GM21423 (cell line): ENCODE results near the gene OVCH1.
"Not testable (repeated sequence)": the region's sequence is repeated elsewhere in the genome, so short reads cannot be mapped to it uniquely, and the experiment has no call there.

Source experiments
- ATAC-seq: cut with Tn5 transposase; IDR thresholded peaks from one replicate; pipeline ENCODE4 v1.9.1; 2021; ENCODE audit warnings: mild to moderate bottlenecking, moderate library complexity; ENCODE audit not compliant: unreplicated experiment

OVCH1 gene

DNA sequence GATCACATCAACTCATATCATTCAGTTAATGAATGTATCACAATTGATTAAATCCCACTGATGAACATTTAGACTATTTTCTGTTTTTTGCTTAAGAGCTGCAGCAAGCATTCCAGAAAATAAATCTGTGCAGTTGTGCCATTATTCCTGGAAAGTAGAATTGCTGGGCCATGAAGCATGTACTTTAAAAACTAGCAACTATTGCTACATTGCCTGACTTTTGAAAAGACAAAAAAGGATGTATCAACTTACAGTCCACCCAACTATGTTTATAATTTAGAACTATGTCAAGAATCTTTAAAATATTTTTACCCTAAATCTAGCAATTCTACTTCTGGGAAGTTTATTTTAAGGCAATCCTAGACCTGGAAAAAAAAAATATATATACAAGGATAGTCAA lies 83.1 kb downstream of the OVCH1 start:
- ATAC-seq, result no peak

DNA sequence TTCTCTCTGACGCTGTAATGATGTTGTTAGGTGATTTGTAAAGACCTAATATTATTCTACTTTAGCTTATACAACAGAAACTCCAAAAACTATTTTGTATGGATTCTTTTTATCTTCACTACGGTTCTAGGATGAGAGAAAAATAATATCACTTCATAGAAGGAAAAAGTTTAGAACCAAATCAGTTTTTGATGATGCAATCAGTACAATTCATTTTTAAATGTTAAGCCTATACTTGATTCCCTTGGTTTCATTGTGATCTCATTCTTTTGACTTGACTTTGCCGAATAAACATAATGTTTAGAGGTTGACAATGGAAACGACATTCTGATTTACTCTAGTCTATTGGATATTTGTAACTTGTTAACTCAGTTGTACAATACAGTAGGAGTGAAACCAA lies 91.9 kb downstream of the OVCH1 start:
- ATAC-seq, result no peak

DNA sequence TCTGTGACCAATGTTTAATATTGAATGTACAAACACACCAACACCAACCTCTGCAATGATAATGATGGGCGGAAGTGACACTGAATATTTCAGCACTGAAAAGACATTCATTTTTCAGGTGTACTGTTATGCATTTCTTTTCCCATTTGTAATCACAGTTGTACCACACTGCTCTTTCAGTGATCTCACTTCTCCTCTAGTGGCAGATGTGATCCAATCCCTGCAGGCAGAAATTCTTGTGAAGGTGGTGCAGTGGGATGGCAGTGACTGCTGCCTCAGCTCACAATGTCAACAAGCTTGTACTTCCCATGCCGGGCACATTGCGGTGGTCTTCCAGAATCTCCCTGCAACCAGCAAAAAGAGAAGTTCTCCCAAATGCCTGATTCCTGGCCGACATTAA lies 93.5 kb downstream of the OVCH1 start:
- ATAC-seq, result no peak

DNA sequence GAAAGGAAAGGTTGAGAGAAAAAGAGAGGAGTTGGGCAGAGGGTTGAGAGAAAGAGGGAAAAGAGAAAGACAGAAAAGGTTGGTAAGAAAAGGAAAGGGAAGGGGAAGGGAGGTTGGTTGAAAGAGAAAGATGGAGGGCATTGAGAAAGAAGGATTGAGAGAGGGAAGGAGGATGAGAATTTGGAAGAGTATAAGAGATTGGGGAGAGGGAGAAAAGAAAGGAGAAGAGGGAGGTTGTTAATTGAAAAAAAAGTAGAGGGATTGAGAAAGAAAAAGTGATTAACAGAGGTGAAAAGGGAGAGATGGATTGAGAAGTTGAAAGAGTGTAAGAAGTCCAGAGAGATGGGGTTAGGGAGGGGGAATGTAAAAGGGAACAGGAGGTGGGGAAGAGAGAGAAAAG lies 95.0 kb downstream of the OVCH1 start:
- ATAC-seq, result no peak

DNA sequence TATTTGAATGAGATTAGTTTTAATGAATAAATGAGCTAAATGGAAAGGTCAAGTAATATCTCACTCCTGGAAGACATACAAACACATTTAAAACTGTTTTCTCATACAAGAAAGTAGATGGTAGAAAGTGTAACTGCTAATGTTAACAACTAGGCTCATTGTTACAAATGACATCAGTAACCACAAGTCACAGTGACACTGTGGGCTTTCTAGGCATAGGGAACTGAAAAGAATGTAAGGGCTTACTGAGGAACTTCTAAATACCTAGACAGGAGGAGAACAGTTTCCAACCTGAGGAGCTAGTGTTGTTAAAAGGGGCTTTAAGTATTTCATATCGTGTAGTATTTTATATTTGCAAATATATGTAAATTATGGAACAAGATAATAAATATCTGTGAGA lies 99.0 kb downstream of the OVCH1 start:
- ATAC-seq, result no peak

DNA sequence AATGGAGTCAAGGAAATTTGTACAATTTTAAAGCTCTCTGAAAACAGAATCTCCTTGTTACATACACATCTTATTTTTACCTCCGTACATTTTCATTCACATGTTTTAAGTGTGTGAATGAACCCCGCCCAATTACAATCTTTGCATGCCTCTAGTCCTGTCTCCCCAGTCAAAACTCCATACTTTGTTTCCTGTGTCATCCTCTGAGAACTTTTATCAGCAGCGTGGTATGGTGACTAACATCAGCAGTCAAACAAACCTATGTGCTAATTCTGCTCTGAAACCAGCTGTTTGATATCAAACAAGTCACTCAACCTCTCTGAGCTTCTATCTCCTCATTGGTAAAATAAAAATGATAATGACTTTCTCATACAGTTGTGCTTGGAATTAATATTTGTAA lies 100.7 kb downstream of the OVCH1 start:
- ATAC-seq, result no peak

DNA sequence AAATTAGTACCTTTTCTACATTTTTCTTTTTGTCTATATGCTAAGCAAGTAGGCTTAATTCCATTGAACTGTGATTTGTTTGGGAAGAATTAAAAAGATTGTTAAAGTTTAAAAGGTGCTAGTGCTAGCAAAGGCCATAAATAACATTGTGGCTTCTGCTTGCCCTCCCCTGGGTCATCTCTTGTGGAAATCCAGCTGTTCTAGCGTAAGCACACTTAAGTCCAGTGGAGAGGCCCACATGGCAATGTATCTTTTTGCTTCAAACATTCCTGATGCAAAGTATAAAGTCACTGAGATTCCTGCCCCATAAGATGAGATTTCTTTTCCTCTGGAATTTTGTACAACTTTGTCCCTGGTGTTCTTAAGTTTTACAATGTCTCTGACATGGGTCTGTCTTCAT lies 102.1 kb downstream of the OVCH1 start:
- ATAC-seq, result no peak

DNA sequence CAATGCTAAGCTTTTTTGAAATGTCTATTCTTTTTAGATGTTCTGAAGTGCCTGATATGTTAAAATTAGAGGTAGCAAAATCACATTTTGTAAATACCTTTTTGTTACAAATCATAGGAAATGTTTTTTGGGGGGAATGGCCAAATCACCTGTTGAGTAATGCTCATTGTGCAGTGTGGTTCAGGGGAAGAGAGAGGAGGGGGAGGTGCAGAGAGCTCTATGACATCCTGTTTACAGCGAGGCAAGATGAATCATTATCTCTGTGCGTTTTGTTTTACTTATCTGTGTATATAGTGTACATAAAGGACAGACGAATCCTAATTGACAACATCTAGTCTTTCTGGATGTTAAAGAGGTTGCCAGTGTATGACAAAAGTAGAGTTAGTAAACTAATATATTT lies 107.1 kb downstream of the OVCH1 start:
- ATAC-seq, result not testable (repeated sequence)

DNA sequence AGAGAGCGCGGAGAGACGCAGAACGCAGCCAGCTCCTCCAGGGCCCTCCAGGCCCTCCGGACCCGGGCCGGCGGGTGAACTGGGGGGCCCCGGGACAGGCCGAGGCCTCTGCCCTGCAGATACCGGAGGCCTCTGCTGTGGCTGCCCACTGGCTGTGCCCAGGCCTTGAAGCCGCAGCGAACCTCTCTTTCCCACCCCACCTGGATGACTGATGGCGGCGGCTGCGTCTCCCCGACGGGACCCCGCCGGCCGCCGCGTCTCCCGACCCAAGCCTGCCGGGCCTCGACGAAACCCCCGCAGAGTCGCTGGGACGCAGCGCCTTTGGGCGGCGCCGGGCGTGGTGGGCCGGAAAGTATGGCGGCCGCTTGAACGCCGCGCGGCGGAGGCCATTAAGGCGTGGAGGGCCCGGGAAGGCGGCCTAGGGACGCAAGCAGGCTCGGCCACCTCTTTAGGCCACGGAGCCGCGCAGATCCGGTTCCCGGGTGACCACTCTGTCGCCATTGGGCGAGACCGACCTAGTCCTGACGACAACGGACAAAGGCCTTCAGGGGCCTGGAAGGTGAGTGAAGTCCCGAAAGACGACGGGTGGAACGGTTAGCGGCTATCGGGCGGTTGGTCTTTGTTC lies 108.1 kb downstream of the OVCH1 start:
- ATAC-seq, result no peak

DNA sequence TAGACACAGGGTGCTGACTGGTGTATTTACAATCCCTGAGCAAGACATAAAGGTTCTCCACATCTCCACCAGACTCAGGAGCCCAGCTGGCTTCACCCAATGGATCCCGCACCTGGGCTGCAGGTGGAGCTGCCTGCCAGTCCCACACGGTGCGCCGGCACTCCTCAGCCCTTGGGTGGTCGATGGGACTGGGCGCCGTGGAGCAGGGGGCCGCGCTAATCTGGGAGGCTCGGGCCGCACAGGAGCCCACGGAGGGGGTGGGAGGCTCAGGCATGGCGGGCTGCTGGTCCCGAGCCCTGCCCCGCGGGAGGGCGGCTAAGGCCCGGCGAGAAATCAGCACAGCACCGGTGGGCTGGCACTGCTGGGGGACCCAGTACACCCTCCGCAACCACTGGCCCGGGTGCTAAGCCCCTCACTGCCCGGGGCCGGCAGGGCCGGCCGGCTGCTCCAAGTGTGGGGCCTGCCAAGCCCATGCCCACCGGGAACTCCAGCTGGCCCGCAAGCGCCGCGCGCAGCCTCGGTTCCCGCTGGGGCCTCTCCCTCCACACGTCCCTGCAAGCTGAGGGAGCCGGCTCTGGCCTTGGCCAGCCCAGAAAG lies 111.3 kb downstream of the OVCH1 start:
- not testable (repeated sequence) for ATAC-seq

DNA sequence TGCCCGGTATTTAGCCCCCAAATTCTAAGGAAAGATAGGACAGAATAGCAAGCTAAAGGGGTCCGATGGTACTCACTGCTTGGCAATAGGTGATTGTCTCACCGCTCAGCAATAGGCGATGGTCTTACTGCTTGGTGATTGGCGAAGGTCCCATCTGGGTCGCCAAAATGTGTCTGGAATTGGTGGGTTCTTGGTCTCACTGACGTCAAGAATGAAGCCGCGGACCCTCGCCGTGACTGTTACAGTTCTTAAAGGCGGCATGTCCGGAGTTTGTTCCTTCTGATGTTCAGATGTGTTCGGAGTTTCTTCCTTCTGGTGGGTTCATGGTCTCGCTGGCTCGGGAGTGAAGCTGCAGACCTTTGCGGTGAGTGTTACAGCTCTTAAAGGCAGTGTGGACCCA lies 112.3 kb downstream of the OVCH1 start:
- ATAC-seq, result not testable (repeated sequence)

DNA sequence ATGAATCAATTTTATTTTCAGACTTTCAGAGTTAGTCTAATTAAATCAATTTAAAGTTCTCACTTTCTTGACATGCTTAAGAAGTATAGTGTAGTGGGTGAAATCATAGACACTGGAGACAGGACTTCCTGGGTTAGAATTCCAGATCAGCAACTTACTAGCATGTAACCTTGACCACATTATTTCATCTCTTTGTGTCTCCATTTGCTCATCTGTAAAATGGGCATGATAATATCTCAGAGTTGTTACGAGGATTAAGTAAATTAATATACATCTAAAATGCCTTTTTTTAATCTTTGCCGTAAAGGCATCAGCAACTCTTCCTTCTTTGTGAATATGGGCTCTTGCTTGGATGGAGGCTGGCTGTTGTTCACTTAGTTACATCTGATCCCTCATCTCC lies 115.2 kb downstream of the OVCH1 start:
- no peak for ATAC-seq

DNA sequence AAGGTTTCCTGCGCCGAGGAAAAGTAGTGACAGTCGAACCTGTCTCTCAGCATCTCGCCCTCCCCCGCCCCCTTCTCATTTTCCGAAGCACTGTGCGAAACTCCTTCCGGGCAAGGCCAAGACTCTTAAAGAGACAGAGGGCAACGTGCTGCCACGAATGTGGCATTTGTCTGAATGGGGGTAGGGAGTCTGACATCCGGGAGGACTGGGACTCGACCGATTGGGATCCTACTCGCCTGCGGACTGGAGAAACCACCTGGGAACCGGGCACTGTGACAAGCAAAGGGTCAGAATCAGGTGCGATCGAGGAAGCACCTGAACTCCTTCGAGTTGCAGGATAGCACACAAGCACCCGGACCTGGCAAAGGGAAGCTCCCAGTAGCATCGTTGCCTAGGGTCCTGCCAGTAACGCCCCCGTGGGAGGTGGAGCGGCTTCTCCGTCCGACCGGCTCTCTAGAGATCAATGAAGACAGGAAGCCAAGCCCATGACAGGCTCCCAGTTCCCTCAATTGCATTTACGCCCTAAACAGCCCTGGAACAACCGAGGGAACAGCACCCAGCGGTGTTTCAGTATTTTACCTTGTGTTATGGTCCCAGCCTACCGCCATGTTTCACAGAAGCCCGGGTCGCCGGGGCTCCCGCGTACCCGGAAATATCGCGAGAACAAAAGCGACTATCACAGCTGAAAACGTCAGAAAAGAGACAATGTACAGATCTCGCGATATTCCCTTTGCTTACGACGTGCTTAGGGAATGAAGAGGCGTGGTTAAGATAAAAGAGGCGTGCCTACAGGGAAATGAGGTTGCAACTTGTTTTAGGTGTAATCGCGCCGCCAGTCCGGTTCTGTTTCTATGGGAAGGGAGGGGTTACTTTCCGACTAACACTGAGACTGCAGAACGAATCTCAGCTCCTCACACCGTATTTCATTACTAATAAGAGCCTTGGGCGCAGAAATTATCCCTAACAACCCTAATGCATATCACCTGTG lies 116.7 kb downstream of the OVCH1 start, which contains the start of gene ERGIC2:
Gene ERGIC2, minus strand, starts transcription at position 637 of the 988 bp plus-strand sequence. CDS start 9,539 bp downstream, outside the sequence.
- peak; percentile 95 for ATAC-seq
